ENCODE results near the gene KLRK1.

Gene KLRK1

GRCh38 chr12:10366875-10367274, 23.0 kb downstream of the KLRK1 start:
- no peak for DNase-seq (ENCODE audit: low read depth)
- TF ChIP-seq CTCF (IDR thresholded peaks at IDR 0.05; ENCODE audit: low read depth, low read length, missing control alignments) = no peak
- H3K4me3 ChIP-seq (ENCODE audit: low read depth, low read length) = no peak overlapping the region

DNA sequence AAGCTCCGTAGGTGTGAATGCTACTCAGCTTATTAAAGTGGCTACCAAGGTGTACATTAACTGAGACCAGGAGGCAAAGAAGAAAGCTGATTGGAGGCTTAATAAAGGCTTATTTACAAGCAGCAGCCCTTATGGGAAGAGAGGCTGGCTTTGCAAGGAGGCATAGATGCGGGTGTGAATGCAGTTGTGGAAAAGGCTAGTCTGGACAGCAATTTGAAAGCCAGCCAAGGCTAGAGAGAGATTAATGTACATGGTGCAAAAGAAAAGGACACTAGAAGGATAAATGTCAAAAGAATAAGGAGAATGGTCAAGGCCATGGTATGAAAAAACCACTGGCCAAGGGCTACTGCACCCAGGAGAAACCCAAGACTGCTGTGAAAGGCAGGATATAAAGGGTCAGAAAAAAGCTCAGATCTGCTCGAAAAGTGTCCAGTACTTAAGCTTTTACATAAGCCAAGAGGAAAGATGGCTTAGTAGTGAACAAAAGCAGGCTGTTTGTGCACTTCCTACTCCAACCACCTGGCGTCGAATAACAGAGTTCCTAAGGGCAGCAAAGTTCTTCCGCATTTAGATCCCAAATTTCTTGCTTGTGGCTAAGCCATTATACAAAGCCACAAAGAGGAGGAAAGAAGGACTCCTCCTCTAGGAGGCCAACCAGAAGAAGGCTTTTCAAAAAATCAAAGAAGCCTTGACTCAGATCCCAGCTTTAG, 24.0 kb downstream of the KLRK1 start:
- H3K4me3 ChIP-seq (ENCODE audit: low read depth, low read length) = no peak overlapping the region
- DNase-seq (ENCODE audit: low read depth) = no peak

GRCh38 chr12:10364815-10365622, 24.8 kb downstream of the KLRK1 start:
- no peak for TF ChIP-seq CTCF (IDR thresholded peaks at IDR 0.05; ENCODE audit: low read depth, low read length, missing control alignments)
- peak overlapping the region; percentile 60 for H3K4me3 ChIP-seq (ENCODE audit: low read depth, low read length)
- peak; percentile 38 for DNase-seq (ENCODE audit: low read depth)

More for the DNA sequence above, 24.0 kb downstream of the KLRK1 start:
- peak; percentile 14 for TF ChIP-seq CTCF (IDR thresholded peaks at IDR 0.05; ENCODE audit: low read depth, low read length, missing control alignments)

GRCh38 chr12:10363914-10364814, 25.7 kb downstream of the KLRK1 start:
- no peak for TF ChIP-seq CTCF (IDR thresholded peaks at IDR 0.05; ENCODE audit: low read depth, low read length, missing control alignments)
- DNase-seq (ENCODE audit: low read depth) = peak; percentile 36
- peak overlapping the region; percentile 60 for H3K4me3 ChIP-seq (ENCODE audit: low read depth, low read length)

DNA sequence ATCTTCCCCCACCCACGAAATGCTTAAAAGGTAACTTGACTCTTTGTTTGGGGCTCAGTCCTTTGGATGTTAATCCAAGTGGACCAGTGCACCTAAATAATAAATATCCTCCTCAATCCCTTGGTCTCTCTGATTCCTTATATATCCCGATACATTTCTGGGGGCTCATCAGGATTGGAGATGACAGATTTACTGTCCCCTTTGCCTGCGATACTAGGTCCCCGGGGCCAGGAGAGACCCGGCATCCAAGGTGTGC, 26.3 kb downstream of the KLRK1 start:
- DNase-seq (ENCODE audit: low read depth) = no peak
- no peak overlapping the region for H3K4me3 ChIP-seq (ENCODE audit: low read depth, low read length)
- TF ChIP-seq CTCF (IDR thresholded peaks at IDR 0.05; ENCODE audit: low read depth, low read length, missing control alignments) = no peak

DNA sequence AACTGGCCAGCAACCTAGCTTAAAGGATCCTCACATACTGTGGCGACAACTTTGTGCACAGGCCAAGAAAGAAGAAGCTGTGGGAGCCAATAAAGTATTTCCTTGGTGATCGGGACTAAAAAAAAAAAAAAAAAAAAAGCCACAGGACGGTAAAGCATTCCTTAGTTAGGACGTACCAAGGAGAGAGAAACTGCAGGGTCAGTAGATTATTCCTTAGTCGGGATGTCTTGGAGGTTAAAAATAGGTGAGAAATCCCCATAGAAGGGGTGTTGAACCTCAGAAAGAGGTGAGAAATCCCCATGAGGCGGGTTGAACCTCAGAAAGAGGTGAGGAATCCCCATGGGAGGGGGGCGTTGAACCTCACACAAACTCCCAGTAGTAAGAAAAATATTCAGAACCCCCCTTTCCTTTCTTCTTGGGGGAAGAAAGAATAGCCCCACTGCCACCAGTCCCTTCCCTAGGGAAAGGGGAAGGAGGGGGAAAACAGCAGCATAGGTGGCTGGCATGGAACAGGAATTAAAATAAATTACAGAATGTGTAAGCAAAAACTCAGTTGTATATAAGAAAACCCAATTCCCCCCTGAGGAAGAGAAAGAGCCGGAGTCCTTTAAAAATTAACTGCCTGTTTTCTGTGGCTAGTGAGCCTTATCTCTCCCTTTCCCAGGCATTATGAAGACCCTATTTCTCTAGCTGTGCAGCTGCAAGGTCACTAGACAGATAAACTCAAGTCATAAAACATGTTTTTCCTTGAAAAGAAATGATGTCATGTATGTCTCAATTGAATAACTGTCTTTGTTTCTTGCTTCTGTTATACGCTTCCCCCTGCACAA, 26.8 kb downstream of the KLRK1 start:
- H3K4me3 ChIP-seq (ENCODE audit: low read depth, low read length) = no peak overlapping the region
- TF ChIP-seq CTCF (IDR thresholded peaks at IDR 0.05; ENCODE audit: low read depth, low read length, missing control alignments) = no peak
- DNase-seq (ENCODE audit: low read depth) = no peak
